Activated CD4-positive, alpha-beta T cell treated with anti-CD3 and anti-CD28 coated beads for 48 hours (primary cell): ENCODE data around the gene PPP1R37.

Experiments used
- DNase-seq: peaks from one replicate; pipeline ENCODE4 v3.0.0-alpha.2; 2020

PPP1R37 gene, protein sequence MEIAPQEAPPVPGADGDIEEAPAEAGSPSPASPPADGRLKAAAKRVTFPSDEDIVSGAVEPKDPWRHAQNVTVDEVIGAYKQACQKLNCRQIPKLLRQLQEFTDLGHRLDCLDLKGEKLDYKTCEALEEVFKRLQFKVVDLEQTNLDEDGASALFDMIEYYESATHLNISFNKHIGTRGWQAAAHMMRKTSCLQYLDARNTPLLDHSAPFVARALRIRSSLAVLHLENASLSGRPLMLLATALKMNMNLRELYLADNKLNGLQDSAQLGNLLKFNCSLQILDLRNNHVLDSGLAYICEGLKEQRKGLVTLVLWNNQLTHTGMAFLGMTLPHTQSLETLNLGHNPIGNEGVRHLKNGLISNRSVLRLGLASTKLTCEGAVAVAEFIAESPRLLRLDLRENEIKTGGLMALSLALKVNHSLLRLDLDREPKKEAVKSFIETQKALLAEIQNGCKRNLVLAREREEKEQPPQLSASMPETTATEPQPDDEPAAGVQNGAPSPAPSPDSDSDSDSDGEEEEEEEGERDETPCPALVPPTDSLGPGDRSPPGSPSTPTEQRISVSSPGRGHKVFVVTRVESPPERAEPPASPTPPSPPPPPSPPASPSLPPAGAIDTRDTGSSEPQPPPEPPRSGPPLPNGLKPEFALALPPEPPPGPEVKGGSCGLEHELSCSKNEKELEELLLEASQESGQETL

DNA sequence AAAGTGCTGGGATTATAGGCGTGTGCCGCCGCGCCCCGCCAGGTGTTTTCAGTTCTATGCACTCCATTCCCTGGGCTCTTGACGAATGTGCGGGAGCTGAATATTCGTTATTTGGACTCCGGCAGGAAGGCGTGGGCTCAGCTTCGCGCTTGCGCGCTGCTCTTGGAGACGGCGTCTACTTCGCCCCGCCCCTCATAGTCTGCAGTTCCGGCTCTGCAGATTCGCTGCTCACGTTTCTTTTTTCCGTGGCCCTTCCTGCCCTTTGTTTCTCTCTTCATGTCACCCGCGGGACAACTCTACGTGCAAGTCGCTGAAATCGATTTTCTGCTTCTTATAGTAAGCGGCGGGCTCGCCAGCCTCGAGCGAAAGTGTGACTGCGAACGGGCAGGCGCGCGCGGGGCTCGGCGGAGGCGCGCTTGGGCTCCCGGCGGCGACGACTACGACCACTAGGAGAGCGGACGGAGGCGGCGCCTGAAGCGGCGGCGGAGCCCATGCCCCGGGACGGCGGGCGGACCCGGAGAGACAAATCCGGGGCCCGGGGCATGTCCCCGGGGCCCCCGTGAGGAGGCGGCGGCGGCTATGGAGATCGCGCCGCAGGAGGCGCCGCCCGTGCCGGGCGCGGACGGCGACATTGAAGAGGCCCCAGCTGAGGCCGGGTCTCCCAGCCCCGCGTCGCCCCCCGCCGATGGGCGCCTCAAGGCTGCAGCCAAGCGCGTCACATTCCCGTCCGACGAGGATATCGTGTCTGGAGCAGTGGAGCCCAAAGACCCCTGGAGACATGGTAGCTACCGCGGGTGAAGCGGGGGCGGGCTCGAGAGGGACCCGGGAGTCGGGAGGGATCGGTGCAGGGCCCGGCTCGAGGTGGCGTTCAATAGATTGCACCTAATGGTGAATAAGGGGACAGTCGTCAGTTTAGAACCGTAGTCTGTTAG is at the start of gene PPP1R37:
Gene PPP1R37, plus strand, starts transcription at position 433 of the 932 bp plus-strand sequence. Its CDS starts 147 bp downstream, at position 580.
- DNase-seq: peak; percentile 95

DNA sequence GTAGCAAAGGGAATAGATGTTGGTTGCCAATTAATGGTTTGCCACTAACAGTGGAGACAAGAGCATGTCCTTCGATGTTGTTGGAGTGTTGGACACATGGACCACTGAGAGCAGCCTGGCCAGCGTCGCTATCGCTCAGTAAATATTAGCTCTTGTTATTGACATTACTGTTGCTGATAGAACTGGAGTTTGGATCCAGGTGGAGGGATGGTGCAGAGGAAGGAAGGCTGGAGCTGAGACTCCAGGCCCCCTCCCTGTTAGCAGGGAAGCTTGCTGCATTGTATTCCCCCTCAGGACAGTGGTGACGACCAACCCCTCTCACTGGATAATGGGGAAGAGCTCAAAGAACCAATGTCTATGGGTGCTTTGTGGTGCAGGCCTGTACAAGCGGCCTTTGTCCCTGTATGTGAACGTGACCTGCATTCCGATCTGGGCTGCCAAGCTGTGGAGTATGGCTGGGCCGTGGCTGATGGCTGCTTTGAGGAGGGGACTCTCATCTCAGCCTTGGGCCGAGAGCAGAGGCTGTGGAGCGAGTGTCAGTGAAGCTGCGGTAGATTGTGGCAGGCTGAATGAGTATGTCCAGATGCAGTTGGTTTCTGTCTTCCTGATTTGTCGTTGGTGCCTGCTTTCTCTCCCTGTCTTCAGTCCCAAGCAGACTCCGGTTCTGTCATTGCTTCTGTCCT is 47.2 kb upstream of the PPP1R37 start:
- no peak for DNase-seq

DNA sequence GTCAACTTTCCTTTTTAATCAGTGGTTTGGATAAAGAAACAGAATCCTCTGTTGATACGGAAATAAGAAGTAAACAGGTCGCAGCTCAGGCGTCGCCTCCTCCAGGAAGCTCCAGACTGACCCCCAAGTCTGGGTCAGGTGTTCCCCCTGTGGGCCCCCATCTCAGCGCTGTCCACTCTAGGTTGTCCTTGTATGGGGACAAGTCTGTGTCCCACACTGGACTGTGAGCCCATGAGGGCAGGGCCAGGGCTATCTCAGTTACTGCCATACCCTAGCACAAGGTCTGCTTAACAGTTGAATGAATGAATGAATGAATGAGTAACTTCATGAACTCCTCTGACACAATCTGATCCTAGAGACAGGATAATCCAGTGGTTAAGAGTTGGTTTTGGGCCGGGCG is 46.6 kb upstream of the PPP1R37 start:
- no peak for DNase-seq

DNA sequence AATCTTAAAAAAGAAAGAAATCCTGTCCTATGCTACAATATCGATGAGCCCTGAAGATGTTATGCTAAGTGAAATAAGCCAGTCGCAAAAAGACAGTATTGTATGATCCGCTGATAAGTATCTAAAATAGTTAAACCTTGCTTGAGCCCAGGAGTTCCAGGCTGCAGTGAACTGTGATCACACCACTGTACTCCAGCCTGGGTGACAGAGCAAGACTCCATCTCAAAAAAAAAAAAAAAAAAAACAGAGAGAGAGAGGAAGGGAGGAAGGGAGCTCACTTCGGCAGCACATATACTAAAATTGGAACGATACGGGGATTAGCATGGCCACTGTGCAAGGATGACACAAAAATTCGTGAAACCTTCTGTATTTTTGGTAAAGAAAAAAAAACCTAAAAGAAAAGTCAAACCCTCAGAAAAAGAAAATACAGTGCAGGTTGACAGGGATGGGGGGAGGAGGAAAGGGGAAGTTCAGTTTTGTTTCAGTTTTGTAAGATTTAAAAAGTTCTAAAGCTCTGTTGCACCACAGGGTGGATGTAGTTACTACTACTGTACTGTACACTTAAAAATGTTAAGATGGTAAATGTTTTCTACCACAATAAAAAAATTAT is 45.7 kb upstream of the PPP1R37 start:
- no peak for DNase-seq

DNA sequence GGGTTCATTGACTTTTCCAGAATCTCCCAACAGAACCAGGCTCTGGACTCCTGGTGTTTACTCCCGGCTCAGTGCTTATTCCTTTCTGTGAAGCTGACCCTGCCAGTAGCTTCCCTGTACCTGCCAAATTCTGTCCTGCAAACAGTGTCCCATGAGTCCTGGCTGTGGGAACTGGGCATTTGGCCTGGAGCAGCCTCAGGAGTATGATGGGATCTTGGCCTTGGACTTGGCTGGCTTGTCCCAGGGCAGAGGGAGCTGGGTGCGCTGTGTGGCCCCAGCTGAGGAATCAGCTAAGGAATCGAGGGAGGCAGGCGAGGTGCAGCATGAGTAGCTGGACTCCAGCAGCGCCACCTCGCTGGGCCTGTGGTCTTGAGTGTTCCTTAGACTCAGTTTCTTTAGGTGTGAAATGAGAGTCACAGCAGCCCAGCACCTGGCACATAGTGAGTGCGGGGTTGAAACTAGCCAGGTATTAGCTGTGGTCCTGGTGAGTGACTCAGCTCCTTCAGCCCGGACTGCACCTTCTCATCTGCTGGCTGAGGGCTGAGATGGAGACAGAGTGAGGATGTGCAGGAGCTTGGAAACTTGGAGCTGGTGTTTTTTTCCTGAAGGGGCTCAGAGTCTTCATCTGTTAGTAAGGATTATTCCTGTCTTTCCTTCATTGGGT is 43.8 kb upstream of the PPP1R37 start:
- DNase-seq: no peak

DNA sequence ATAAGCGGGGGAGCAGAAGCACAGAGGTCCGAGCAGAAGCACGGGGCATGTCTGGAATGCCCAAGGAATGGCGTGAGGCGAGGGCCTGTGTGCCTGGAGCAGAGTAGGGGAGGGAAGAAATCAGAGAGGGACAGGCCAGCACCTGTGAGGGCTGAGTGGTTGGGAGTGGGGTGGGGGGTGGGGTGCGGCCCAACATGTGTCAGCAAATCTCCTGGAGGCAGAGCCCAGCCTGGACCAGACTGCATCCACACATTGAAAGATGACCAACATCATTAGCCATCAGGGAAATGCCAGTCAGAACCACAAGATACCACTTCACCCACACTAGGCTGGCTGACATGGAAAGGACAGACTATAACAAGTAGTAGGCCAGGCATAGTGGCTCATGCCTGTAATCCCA is 42.9 kb upstream of the PPP1R37 start:
- DNase-seq: no peak

DNA sequence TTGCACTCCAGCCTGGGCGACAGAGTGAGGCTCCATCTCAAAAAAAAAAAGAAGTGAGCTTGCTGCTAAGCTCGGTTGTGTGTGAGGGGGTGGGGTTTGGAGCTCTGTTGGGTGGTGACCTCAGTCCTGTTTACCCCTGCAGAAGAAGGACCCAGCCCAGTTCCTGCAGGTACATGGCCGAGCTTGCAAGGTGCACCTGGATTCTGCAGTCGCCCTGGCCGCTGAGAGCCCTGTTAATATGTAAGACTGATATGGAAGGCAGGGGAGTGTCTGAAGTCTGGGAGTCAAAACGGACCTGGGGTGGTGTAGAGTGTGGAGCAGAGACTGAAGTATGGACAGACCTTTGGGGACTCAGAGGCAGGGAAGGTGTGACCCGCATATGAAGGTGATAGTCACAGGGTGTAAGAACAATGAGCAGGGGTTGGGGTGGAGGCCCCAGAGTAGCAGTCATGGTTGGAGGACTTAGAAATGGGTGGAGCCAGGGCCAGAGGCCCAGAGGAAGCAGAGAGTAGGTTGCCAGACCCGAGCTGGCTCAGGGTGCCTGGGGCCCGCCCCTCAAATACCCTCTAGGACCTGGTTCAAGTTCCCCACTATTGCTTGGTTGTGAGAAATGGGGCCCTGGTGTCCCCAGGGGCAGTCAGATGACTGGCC is 40.9 kb upstream of the PPP1R37 start:
- no peak for DNase-seq

DNA sequence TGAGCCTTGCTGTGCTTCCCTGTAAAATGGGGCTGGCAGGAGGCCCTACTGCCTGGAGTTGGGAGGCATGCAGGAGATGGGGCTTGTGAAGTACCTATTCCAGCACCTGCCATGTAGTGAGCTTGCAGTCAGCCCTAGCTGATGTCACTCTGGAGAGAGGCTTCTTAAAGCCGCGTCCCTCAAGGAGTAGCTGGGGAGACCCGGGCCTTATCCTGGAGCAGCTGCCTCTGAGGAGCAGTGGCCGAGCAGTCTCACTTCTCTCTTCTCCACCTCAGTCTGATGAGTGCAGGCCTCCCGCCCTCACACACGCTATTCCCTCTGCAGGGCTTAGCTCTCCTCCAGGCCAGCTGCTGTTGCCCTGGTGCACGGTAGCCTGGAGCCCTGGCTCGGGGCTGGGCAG is 36.1 kb upstream of the PPP1R37 start:
- no peak for DNase-seq

DNA sequence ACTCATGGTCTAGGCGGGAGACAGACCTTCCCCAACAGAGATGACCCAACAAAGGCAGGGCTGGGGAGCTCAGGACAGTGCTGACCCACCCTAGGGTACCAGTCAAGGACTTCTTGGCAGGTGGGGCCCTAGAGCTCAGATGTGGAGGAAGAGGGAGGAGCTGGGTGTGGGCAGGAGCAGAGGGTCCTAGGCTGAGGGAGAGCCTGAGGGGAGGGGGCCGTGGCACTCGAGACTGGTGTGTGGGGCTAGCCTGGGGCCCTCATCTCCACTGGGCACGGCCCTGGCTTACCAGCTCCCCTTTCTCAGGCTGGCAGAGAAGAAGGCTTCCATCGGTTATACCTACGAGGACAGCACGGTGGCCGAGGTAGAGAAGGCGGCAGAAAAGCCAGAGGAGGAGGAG is 35.5 kb upstream of the PPP1R37 start:
- no peak for DNase-seq

DNA sequence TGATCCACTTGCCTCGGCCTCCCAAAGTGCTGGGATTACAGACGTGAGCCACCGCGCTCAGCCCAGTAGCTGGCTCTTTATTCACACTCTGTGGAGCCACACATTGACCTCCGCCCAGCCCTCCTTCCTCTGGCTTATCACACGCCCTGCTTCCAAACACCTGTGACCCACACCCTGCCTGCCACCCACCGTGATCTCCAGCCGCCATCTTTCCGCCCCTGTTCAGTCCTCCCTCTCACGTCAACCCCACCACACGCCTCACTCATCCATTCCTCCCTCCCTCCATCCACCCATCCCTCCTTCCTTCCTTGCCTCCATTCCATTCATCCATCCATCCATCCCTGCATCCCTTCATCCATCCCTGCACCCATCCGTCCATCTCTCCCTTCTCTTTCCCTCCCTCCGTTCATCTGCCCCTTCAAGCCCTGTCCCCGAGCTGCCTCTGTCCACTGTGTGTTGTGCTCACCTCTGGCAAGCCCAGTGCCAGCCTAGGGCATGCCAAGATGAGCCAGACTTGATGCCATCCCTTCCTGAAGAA is 34.3 kb upstream of the PPP1R37 start:
- DNase-seq: no peak

DNA sequence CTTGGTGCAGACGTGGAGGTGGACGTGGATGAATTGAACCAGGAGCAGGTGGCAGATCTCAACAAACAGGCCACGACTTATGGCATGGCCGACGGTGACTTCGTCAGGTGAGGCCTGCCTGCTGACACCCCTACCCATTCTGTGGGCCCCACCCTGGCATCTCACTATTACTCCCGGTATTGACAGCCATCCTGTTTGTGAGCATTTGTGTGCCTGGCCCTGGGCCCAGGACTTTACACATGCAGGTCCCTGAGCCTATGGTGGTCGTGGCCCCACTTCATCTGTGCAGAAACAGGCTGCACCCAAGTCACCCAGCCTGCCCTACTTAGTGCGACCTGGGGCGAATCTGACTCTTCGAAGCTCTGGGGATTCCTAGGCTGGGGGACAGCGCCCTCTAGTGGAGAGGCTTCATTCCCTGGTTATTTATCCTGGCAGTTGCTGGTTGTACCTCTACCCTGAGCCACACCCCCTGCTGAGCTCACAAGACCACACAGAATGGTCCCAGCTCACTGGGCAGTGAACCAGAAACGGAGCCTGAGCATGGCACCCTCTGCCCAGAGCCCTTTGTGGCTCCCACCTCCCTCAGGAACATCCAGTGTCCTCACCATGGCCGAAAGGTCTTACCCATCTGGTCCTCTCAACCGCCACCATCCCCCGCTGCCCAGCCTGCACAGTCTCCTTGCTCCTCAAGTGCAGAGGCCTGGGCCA is 33.6 kb upstream of the PPP1R37 start:
- DNase-seq: peak; percentile 90

DNA sequence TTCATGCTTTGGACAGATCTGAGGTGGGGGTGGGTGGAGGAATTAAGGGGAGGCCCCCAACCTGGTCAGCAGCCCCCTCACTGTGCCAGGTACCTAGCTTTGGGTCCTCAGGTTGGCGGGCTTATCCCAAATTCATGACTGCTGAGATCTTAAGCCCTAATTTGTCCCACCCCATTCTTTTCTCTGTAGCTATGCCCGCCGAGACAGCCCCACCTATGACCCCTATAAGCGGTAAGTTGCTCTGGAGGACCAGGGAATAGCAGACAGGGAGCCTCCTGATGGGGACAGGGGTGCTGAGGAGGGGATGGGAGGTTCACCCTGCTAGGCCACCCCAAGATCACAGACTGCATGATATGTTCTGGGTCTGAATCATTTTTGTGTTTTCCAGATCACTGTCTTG is 31.0 kb upstream of the PPP1R37 start:
- DNase-seq: no peak

DNA sequence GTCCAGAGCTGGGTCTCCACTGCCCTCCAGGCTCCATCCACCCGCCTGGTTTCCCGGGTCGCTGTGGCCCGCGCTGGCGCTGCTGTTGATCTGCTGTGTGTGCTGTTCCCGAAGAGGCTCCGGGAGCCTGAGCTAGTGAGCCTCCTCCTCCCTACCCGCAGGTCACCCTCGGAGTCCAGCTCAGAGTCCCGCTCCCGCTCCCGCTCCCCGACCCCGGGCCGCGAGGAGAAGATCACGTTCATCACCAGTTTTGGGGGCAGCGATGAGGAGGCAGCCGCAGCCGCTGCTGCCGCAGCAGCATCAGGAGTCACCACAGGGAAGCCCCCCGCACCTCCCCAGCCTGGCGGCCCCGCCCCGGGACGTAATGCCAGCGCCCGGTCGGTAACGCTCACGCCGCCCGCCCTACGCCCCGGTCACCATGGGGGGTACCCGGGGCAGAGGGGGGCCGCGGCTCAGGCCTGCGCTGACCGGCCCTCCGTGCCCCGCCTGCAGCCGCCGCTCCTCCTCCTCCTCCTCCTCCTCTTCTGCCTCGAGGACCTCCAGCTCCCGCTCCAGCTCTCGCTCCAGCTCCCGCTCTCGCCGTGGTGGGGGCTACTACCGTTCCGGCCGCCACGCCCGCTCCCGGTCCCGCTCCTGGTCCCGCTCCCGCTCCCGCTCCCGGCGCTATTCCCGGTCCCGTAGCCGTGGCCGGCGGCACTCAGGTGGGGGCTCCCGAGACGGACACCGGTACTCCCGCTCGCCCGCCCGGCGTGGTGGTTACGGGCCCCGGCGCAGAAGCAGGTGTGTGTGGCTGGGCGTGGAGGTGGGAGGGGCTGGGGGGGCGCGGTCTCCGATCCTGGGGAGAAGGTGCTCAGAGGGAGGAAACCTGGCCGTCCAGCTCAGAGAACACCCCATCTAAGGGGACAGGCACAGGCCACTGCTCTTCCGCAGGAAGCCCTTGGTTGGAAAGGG is 28.9 kb upstream of the PPP1R37 start:
- DNase-seq: no peak

DNA sequence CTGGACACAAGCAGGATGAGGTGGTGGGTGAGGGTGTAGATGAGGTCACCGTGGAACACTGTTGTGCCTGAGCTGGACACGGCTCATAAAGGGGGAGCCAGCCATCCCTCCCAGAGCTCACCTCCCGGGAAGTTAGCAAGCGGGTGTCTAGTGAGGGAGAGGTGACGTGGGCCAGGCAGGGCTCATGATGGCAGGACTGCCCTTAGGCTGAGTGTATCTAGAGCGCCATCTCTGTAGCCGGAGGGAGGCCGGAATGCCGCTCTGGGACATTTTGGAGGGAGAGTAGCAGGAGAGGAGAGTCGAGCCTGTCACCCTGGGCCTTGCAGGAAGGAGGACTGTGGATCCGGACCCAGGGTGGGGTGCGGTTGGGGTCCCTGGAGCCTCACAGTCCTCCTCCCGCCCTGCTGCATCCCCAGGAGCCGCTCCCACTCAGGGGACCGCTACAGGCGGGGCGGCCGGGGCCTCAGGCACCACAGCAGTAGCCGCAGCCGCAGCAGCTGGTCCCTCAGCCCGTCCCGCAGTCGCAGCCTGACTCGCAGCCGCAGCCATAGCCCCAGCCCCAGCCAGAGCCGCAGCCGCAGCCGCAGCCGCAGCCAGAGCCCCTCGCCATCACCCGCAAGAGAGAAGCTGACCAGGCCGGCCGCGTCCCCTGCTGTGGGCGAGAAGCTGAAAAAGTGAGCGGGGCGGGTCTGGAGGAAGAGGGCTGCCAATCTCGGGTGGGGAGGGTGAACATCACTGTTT is 25.9 kb upstream of the PPP1R37 start:
- DNase-seq: no peak

DNA sequence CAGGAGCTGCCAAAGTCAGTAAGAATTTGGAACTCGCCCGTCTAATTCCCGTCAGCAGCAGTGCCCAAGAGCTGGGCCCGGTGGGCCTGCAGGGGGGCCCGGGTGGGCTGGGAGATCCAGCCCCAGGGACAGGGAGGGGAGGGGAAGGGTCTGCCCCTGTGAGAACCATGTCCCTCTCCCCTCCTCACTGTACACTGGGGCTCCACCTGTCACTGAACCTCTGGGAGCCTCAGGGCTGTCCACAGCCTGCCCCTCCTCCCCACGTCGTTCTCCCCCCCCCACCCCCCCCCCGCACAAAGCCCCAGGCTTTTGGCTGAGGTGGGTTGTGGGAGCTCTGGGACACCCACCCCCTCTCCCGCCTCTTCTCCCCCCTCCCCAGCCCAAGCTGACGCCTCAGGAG is 24.9 kb upstream of the PPP1R37 start:
- DNase-seq: no peak

DNA sequence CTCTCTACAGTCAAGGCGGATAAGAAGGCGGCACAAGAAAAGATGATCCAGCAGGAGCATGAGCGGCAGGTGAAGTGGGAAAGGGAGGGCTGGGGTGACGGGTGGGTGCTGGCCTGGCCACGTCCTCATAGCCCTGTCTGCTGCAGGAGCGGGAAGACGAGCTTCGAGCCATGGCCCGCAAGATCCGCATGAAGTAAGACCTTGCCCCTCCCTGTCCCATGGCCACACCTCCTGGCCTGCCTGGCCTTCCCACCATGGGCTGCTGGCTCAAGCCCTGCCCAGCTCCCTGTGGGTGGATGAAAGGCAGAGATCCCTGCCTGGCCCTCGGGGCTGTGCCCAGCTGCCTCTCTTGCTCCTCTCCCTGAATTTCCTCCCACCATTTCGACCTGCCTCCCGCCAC is 23.9 kb upstream of the PPP1R37 start:
- no peak for DNase-seq

DNA sequence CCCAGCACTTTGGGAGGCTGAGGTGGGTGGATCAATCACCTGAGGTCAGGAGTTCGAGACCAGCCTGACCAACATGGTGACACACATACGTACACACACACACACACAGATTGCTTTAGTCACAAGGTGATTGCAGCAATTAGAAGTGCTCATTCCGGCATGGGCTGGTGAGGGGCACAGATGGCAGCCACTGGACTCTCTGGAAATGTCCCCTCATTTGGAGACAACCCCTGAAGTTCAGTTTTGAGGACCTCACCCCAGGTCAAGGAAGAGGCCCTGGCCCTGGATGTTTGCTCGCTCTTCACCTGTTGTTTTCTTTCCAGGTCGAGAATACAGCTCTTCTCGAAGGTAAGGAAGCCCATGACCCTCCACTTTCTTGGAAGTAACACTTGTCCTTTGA is 22.8 kb upstream of the PPP1R37 start:
- no peak for DNase-seq

DNA sequence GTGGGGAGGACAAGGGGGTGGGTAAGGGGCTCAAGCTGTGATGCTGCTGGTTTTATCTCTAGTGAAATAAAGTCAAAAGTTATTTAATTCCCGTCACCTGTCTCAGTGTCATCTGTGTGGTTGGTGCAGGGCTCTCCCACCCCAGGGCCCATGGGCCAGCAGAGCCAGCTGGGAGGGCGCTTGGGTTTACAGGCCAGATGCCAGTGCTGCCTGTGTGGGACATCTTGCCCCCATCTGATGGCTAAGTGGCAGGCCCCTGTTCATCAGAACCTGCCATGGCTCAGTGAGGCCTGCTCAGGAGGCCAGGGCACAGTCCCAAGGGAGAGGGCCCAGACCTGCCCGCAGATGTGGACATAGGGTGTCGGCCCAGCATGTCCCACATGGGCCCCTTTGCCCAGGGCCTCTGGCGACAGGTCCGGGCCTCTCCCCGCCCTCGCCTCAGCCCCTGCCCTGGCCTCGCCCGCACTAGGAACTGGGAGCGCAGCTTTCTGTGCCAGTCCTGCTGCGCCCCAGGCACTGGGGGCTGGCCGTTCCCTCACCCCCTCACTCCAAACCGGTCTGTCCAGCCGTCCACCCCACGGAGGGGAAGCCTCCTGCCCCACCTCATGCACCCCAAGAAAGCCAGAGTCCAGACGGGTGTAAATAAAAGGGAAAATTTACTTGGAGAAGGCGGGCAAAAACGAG is 22.0 kb upstream of the PPP1R37 start:
- no peak for DNase-seq
